Measurements from ENCODE around the gene STAB2. TPM values are rescaled to one million over a fixed set of nuclear protein-coding genes. Genes with fewer than 3 reads are reported as not detected.

The STAB2 gene
- total RNA-seq, 3 donors from 2014 or later, result 0.85 to 1.5 (median 0.98) TPM

DNA sequence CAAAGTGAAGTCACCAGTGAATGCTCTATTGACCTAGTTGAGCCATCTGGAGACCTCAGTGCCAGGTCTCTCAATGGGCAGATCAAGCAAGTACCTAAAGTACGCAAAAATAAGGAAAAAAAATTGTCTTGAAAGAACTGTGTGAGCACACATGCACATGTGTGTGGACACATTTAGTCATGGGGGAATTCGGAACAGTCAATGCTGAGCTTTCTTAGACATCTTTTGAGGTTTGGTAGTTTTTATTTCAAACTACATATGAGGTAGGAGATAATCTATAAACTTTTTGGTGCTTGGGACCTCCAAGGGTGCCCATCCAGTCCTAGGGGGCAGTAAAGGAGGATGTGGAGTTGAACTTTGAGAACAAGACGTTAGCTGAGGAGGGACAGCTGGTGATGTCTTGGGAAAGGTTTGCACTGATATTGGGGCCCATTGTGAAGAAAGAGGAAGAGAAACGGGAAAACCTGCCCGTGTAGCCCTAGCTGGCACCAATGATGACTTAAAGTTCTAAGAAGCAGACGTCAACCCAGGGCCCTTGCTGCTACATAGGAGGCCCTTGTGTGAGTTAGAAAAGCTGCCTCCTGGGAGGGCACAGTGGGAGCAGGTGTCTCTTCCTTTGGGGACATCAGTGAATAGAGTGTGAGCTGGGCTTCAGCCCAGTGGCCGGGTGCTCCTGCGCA is 129.6 kb downstream of the STAB2 start:
- no peak for DNase-seq
- TF ChIP-seq, protein P1, sequence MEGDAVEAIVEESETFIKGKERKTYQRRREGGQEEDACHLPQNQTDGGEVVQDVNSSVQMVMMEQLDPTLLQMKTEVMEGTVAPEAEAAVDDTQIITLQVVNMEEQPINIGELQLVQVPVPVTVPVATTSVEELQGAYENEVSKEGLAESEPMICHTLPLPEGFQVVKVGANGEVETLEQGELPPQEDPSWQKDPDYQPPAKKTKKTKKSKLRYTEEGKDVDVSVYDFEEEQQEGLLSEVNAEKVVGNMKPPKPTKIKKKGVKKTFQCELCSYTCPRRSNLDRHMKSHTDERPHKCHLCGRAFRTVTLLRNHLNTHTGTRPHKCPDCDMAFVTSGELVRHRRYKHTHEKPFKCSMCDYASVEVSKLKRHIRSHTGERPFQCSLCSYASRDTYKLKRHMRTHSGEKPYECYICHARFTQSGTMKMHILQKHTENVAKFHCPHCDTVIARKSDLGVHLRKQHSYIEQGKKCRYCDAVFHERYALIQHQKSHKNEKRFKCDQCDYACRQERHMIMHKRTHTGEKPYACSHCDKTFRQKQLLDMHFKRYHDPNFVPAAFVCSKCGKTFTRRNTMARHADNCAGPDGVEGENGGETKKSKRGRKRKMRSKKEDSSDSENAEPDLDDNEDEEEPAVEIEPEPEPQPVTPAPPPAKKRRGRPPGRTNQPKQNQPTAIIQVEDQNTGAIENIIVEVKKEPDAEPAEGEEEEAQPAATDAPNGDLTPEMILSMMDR (IDR thresholded peaks at IDR 0.05), result no peak
- intact Hi-C loops (cut with DNase I, micrococcal nuclease), result no loop called here
- no peak for ATAC-seq
- Histone ChIP-seq H3K4me1 (ENCODE audit: low read depth) (no peaks in the 10 kb centered on the region), H3K9me3 (no peaks in the 10 kb centered on the region), H3K4me3 (no peak overlapping the region), H3K36me3 (ENCODE audit: low read depth) (no peaks in the 10 kb centered on the region)

DNA sequence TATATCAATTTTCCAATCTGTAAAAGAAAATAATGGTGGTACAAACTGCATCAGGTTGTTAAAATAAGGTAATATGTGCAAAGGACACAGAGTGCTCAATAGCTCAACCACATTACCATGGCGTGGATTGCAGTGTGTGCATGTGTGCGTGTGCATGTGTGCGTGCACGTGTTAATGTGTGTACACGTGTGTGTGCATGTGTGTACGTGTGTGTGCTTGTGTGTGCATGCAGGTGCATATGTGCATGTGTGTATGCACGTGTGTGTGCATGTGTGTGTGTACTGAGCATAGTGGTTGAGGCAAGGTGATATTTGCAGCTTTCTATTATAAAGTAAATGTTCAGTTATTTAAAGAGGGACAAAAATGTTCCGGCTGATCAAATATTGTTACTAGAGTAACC is 138.3 kb downstream of the STAB2 start:
- Histone ChIP-seq H3K4me3 (no peak overlapping the region), H3K36me3 (ENCODE audit: low read depth) (no peaks in the 10 kb centered on the region), H3K4me1 (ENCODE audit: low read depth) (no peaks in the 10 kb centered on the region), H3K9me3 (no peaks in the 10 kb centered on the region)
- no peak for DNase-seq
- TF ChIP-seq, protein P1 (IDR thresholded peaks at IDR 0.05), result no peak
- no peak for ATAC-seq
- intact Hi-C loops (cut with DNase I, micrococcal nuclease), result no loop called here

DNA sequence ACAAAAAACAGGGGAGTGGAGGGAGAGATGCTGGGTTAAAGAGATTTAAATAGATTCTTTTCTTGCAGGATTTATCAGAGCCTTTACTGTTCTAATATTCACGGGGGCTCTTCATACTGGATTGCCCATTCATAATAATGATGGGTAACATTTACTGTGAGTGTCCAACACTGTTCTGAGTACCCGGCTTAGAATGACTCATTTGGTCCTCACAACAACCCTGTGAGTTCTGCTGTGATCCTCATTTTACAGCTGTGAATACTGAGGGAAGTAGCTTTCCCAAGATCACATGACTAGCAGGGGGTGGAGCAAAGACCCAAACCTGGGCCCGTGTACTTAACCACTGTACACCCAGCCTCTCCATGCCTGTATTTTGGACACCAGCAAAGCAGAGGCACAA is 140.6 kb downstream of the STAB2 start:
- ATAC-seq (no peak), DNase-seq (no peak)
- TF ChIP-seq, protein P1 (IDR thresholded peaks at IDR 0.05), result no peak
- intact Hi-C loops (cut with DNase I, micrococcal nuclease), result no loop called here
- Histone ChIP-seq H3K9me3 (peaks cover 3% of the 10 kb centered on the region), H3K4me1 (ENCODE audit: low read depth) (no peaks in the 10 kb centered on the region), H3K36me3 (ENCODE audit: low read depth) (no peaks in the 10 kb centered on the region), H3K4me3 (no peak overlapping the region)

DNA sequence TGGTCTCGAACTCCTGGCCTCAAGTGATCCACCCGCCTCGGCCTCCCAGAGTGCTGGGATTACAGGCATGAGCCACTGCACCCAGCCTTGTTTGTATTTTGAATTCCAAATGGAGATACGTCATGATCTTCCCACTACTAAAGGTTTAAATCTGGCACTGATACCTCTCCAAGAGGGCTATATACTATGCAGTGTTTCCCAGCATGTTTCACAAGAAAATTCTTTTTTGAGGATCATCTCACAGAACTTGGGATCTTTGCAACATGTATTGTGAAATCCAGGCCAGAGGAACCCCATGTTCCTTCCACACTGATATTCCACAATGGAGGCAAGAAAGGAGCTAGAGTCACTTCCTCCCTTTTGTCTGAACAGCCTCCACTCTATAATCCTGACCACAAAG is 141.2 kb downstream of the STAB2 start:
- DNase-seq (no peak), ATAC-seq (no peak)
- Histone ChIP-seq H3K36me3 (ENCODE audit: low read depth) (no peaks in the 10 kb centered on the region), H3K9me3 (peaks cover 3% of the 10 kb centered on the region), H3K4me1 (ENCODE audit: low read depth) (no peaks in the 10 kb centered on the region), H3K4me3 (no peak overlapping the region)
- intact Hi-C loops (cut with DNase I, micrococcal nuclease), result no loop called here
- TF ChIP-seq, protein P1 (IDR thresholded peaks at IDR 0.05), result no peak

DNA sequence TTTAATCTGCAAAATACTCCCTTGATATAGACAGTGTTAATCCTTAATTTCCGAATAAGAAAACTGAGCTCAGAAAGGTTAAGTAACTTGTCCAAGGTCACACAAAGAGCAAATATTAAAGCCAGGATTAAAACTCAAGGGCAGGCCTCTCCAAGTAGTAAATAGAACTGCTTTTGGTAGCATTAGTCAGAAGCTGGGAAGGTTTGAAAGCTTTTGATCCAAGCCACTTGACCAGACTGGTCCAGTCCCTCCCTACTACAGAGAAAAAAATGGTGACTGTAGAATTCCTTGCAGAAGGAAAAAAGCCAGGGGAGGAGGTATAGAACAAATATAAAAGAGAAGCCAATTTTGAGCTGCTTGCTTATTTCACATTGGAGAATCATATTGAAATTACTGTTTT is 142.4 kb downstream of the STAB2 start:
- H3K36me3 ChIP-seq (ENCODE audit: low read depth), result no peaks in the 10 kb centered on the region
- peaks cover 3% of the 10 kb centered on the region for H3K9me3 ChIP-seq
- ATAC-seq (no peak), DNase-seq (no peak)
- no peak overlapping the region for H3K4me3 ChIP-seq
- intact Hi-C loops (cut with DNase I, micrococcal nuclease), result no loop called here
- TF ChIP-seq, protein P1 (IDR thresholded peaks at IDR 0.05), result no peak
- no peaks in the 10 kb centered on the region for H3K4me1 ChIP-seq (ENCODE audit: low read depth)

DNA sequence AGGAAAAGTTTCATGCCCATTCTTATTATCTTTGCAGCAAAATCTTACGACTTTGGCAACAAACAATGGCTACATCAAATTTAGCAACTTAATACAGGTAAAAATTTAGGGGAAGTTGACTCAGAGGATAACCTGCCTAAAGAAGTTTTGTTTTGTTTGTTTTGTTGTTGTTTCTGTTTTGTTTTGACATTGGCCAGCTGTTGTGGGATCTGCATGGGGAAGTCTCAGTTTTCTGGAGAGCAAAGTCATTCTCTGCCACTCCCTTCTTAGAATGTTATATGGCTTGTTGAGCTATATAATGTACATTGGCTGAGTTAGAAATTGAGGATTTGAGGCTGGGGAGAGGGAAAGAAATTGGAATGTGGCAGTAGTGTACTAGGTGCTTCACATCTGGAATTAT is 144.5 kb downstream of the STAB2 start:
- no peak for DNase-seq
- Histone ChIP-seq H3K9me3 (peaks cover 3% of the 10 kb centered on the region), H3K36me3 (ENCODE audit: low read depth) (no peaks in the 10 kb centered on the region), H3K4me1 (ENCODE audit: low read depth) (no peaks in the 10 kb centered on the region), H3K4me3 (no peak overlapping the region)
- TF ChIP-seq, protein P1 (IDR thresholded peaks at IDR 0.05), result no peak
- intact Hi-C loops (cut with DNase I, micrococcal nuclease), result no loop called here
- no peak for ATAC-seq

Data from mucosa of descending colon (tissue), 3 donors.